Neuronal stem cell (in vitro differentiated cells): ENCODE results near the gene SLC6A3.
"Not testable (repeated sequence)": the region's sequence is repeated elsewhere in the genome, so short reads cannot be mapped to it uniquely, and the experiment has no call there.

Experiments used
- DNase-seq: peaks from one replicate; pipeline ENCODE4 v3.0.0-alpha.2; 2013; ENCODE audit warnings: low spot score
- H2AFZ ChIP-seq: one replicate; pipeline ENCODE4 v1.6.1; 2013; ENCODE audit warnings: mild to moderate bottlenecking, low read length, inconsistent platforms
- H2AK5ac ChIP-seq: 2 replicates; pipeline ENCODE4 v1.6.1; 2013; ENCODE audit warnings: low read depth, mild to moderate bottlenecking, inconsistent platforms, low read length, moderate library complexity, mixed read lengths
- H2BK120ac ChIP-seq: 2 replicates; pipeline ENCODE4 v1.6.1; 2013; ENCODE audit warnings: low read depth, mild to moderate bottlenecking, inconsistent platforms, low read length, moderate library complexity, mixed read lengths
- H2BK12ac ChIP-seq: one replicate; pipeline ENCODE4 v1.6.1; 2013; ENCODE audit warnings: low read length, inconsistent platforms
- H2BK15ac ChIP-seq: 2 replicates; pipeline ENCODE4 v1.6.1; 2013; ENCODE audit warnings: mild to moderate bottlenecking, low read length, inconsistent platforms, mixed read lengths
- H2BK5ac ChIP-seq: one replicate; pipeline ENCODE4 v1.6.1; 2013; ENCODE audit warnings: inconsistent platforms, mild to moderate bottlenecking, low read length, moderate library complexity
- H3K14ac ChIP-seq: one replicate; pipeline ENCODE4 v1.6.1; 2013; ENCODE audit warnings: low read length, inconsistent platforms
- H3K18ac ChIP-seq: 2 replicates; pipeline ENCODE4 v1.6.1; 2013; ENCODE audit warnings: low read length, inconsistent platforms
- H3K23ac ChIP-seq: 2 replicates; pipeline ENCODE4 v1.6.1; 2013; ENCODE audit warnings: low read depth, mild to moderate bottlenecking, mixed read lengths, low read length, inconsistent platforms; ENCODE audit not compliant: poor library complexity
- H3K27ac ChIP-seq: replicated peaks from 3 replicates; pipeline ENCODE4 v1.5.1; 2013; ENCODE audit warnings: low read length, inconsistent platforms
- H3K27me3 ChIP-seq, 3 experiments: 2 replicates each; pipeline ENCODE4 v1.6.1; 2013; ENCODE audit warnings: low read length in 3 of 3, mild to moderate bottlenecking in 2 of 3, inconsistent platforms in 1 of 3, low read depth in 1 of 3, mixed read lengths in 1 of 3, moderate library complexity in 1 of 3; ENCODE audit not compliant: control insufficient read depth in 3 of 3, insufficient read depth in 3 of 3
- H3K36me3 ChIP-seq, 2 donors: replicated peaks in 1 of 2; 2 replicates each; pipeline ENCODE4 v1.6.1; 2013; ENCODE audit warnings: low read length in 2 of 2; ENCODE audit not compliant: control insufficient read depth in 2 of 2, insufficient read depth in 2 of 2
- H3K4ac ChIP-seq: 2 replicates; pipeline ENCODE4 v1.6.1; 2013; ENCODE audit warnings: inconsistent platforms, mild to moderate bottlenecking, low read length, moderate library complexity
- H3K4me1 ChIP-seq, 2 donors: 1 replicate in 1 of 2; 2 replicates in 1 of 2; pipeline ENCODE4 v1.6.1; 2013; ENCODE audit warnings: low read length in 2 of 2, low read depth in 1 of 2; ENCODE audit not compliant: control insufficient read depth in 2 of 2, insufficient read depth in 1 of 2
- H3K4me2 ChIP-seq: one replicate; pipeline ENCODE4 v1.6.1; 2013; ENCODE audit warnings: mild to moderate bottlenecking, low read length, inconsistent platforms; ENCODE audit not compliant: insufficient read depth, poor library complexity, severe bottlenecking
- H3K4me3 ChIP-seq, 2 donors: 2 replicates each; pipeline ENCODE4 v1.5.1; 2013; ENCODE audit warnings: low read length in 2 of 2, mild to moderate bottlenecking in 2 of 2, inconsistent platforms in 1 of 2, moderate library complexity in 1 of 2
- H3K79me1 ChIP-seq: one replicate; pipeline ENCODE4 v1.6.1; 2013; ENCODE audit warnings: low read depth, mild to moderate bottlenecking, inconsistent platforms, low read length, moderate library complexity
- H3K9ac ChIP-seq: one replicate; pipeline ENCODE4 v1.6.1; 2013; ENCODE audit warnings: mild to moderate bottlenecking, low read depth, low read length, inconsistent platforms; ENCODE audit not compliant: poor library complexity
- H3K9me3 ChIP-seq, 2 donors: replicated peaks in 1 of 2; 2 replicates each; pipeline versions ENCODE3 to v1.6.1; 2013; ENCODE audit warnings: low read length in 2 of 2, mild to moderate bottlenecking in 2 of 2, inconsistent platforms in 1 of 2, low read depth in 1 of 2, mixed read lengths in 1 of 2, moderate library complexity in 1 of 2; ENCODE audit not compliant: control insufficient read depth in 2 of 2, insufficient read depth in 1 of 2
- H4K8ac ChIP-seq: one replicate; pipeline ENCODE4 v1.6.1; 2013; ENCODE audit warnings: low read depth, mild to moderate bottlenecking, inconsistent platforms, low read length, moderate library complexity
- H4K91ac ChIP-seq: one replicate; pipeline ENCODE4 v1.6.1; 2013; ENCODE audit warnings: low read length, low read depth, mild to moderate bottlenecking, inconsistent platforms; ENCODE audit not compliant: poor library complexity
- WGBS, 2 donors: extraction: QIAGEN DNeasy Blood & Tissue Kit; methylation state at CpG; one replicate each; pipeline ENCODE4 v1.1.7; 2013; ENCODE audit warnings: missing lambda C conversion rate in 2 of 2, mixed read lengths in 1 of 2; ENCODE audit not compliant: insufficient read length in 2 of 2, insufficient replicate concordance in 1 of 2; ENCODE audit errors: extremely low coverage in 2 of 2; 5-methylcytosine and 5-hydroxymethylcytosine counted together

SLC6A3 gene

GRCh38 chr5:1375871-1376810 is 69.1 kb downstream of the SLC6A3 start:
- H2BK120ac ChIP-seq: no peak overlapping the region
- peak overlapping the region; percentile 80 for H3K23ac ChIP-seq
- no peak overlapping the region for H2BK15ac ChIP-seq
- no peak overlapping the region for H2BK12ac ChIP-seq
- peak overlapping the region; percentile 36 for H2AK5ac ChIP-seq
- no peak overlapping the region for H3K27ac ChIP-seq
- no peak overlapping the region for H3K4me2 ChIP-seq
- H3K27me3 ChIP-seq: peaks cover 0 to 43% (median 9%) of the 10 kb centered on the region in 3 experiments
- H3K79me1 ChIP-seq: no peaks in the 10 kb centered on the region
- WGBS, 2 donors: no CpG with 5 or more reads among the region's 23 CpGs
- no peak overlapping the region for H4K91ac ChIP-seq
- no peaks in the 10 kb centered on the region for H3K36me3 ChIP-seq
- H2BK5ac ChIP-seq: peak overlapping the region; percentile 44
- peaks cover 9 to 13% of the 10 kb centered on the region in 2 donors for H3K9me3 ChIP-seq
- no peak overlapping the region for H3K4ac ChIP-seq
- peak overlapping the region; percentile 31 for H3K18ac ChIP-seq
- H3K14ac ChIP-seq: no peak overlapping the region
- H3K4me1 ChIP-seq: peaks cover 0 to 4% of the 10 kb centered on the region in 2 donors
- no peak overlapping the region for H3K9ac ChIP-seq
- no peak overlapping the region for H2AFZ ChIP-seq
- no peak for DNase-seq
- H3K4me3 ChIP-seq: peak overlapping the region in 1 of 2 donors; percentile 41
- H4K8ac ChIP-seq: no peak overlapping the region

- Histone ChIP-seq H2BK15ac (no peak overlapping the region), H3K27me3 (peaks cover 0 to 47% (median 2%) of the 10 kb centered on the region in 3 experiments)
- WGBS, 2 donors: no CpG with 5 or more reads among the region's 6 CpGs
Measured at GRCh38 chr5:1374679-1375055, 70.6 kb downstream of the SLC6A3 start.

GRCh38 chr5:1374030-1374678 is 71.1 kb downstream of the SLC6A3 start:
- H2BK12ac ChIP-seq: no peak overlapping the region
- H2BK15ac ChIP-seq: no peak overlapping the region
- H3K27ac ChIP-seq: no peak overlapping the region
- H3K9ac ChIP-seq: no peak overlapping the region
- H3K14ac ChIP-seq: peak overlapping the region; percentile 32
- no peak overlapping the region for H3K4me3 ChIP-seq
- no peak overlapping the region for H3K4me2 ChIP-seq
- no peak for DNase-seq
- H2BK120ac ChIP-seq: no peak overlapping the region
- no peak overlapping the region for H3K4ac ChIP-seq
- no peaks in the 10 kb centered on the region for H3K36me3 ChIP-seq
- peaks cover 0 to 50% (median 2%) of the 10 kb centered on the region in 3 experiments for H3K27me3 ChIP-seq
- no peak overlapping the region for H2BK5ac ChIP-seq
- no peak overlapping the region for H2AFZ ChIP-seq
- no peaks in the 10 kb centered on the region for H3K4me1 ChIP-seq
- peaks cover 3 to 4% of the 10 kb centered on the region in 2 donors for H3K9me3 ChIP-seq
- no peaks in the 10 kb centered on the region for H3K79me1 ChIP-seq
- no peak overlapping the region for H4K91ac ChIP-seq
- H3K18ac ChIP-seq: no peak overlapping the region
- peak overlapping the region; percentile 85 for H3K23ac ChIP-seq
- no peak overlapping the region for H2AK5ac ChIP-seq
- H4K8ac ChIP-seq: no peak overlapping the region
- WGBS, 2 donors: no CpG with 5 or more reads among the region's 9 CpGs

More at GRCh38 chr5:1374679-1375055, 70.6 kb downstream of the SLC6A3 start:
- Histone ChIP-seq H3K9ac (no peak overlapping the region), H3K27ac (no peak overlapping the region), H3K4me1 (no peaks in the 10 kb centered on the region), H3K4me3 (no peak overlapping the region), H3K36me3 (no peaks in the 10 kb centered on the region), H2BK5ac (no peak overlapping the region), H4K8ac (no peak overlapping the region), H3K23ac (no peak overlapping the region), H2AFZ (no peak overlapping the region), H2BK12ac (no peak overlapping the region), H4K91ac (no peak overlapping the region), H3K9me3 (peaks cover 8% of the 10 kb centered on the region in 2 donors), H3K18ac (no peak overlapping the region), H3K4ac (no peak overlapping the region), H2BK120ac (no peak overlapping the region), H3K4me2 (no peak overlapping the region), H3K14ac (no peak overlapping the region), H3K79me1 (no peaks in the 10 kb centered on the region), H2AK5ac (no peak overlapping the region)
- DNase-seq: no peak

GRCh38 chr5:1371972-1372342 is 73.3 kb downstream of the SLC6A3 start:
- not testable (repeated sequence) for H4K91ac ChIP-seq, H3K4ac ChIP-seq, DNase-seq, H3K9me3 ChIP-seq, H2BK5ac ChIP-seq, H2BK12ac ChIP-seq, H3K18ac ChIP-seq, H2AFZ ChIP-seq, H3K4me3 ChIP-seq, H3K79me1 ChIP-seq, H3K14ac ChIP-seq, H3K36me3 ChIP-seq, H3K27ac ChIP-seq, H3K4me1 ChIP-seq, H4K8ac ChIP-seq, H2AK5ac ChIP-seq, H3K9ac ChIP-seq, H3K23ac ChIP-seq, H3K4me2 ChIP-seq, H2BK120ac ChIP-seq, H2BK15ac ChIP-seq
- no CpG with 5 or more reads among the region's 4 CpGs for WGBS, 2 donors
- peaks cover 0 to 58% (median 0%) of the 10 kb centered on the region in 3 experiments for H3K27me3 ChIP-seq
